Activated CD8-positive, alpha-beta T cell treated with anti-CD3 and anti-CD28 coated beads for 36 hours (primary cell): ENCODE data around the gene PNMA5. TPM values are rescaled to one million over a fixed set of nuclear protein-coding genes. Genes with fewer than 3 reads are reported as not detected.
"Not testable (repeated sequence)": the region's sequence is repeated elsewhere in the genome, so short reads cannot be mapped to it uniquely, and the experiment has no call there.

Experiments
- ATAC-seq: fragments of 200-7000 bp; cut with Tn5 transposase; one replicate; pipeline ENCODE4 v1.10.0; 2021; ENCODE audit warnings: mild to moderate bottlenecking, moderate library complexity
- CTCF ChIA-PET: fragments of 350-600 bp; sonication (Branson Sonifier 250); formaldehyde crosslinking; loops from one replicate; lab custom pipeline; 2021; ENCODE audit warnings: antibody characterized with exemption; lab: Charles Lee
- POLR2A ChIA-PET: fragments of 350-600 bp; sonication (Branson Sonifier 250); formaldehyde crosslinking; loops from one replicate; lab custom pipeline; 2021; ENCODE audit warnings: antibody characterized with exemption; lab: Charles Lee
- DNase-seq: peaks from one replicate; pipeline ENCODE4 v3.0.0-alpha.2; 2020
- H3K27ac Mint-ChIP-seq: one replicate; pipeline ENCODE4 v1.8.0; 2021; ENCODE audit warnings: mild to moderate bottlenecking, mixed read lengths
- H3K27me3 Mint-ChIP-seq: one replicate; pipeline ENCODE4 v1.8.0; 2021; ENCODE audit warnings: mixed read lengths
- H3K36me3 Mint-ChIP-seq: one replicate; pipeline ENCODE4 v1.8.0; 2021; ENCODE audit warnings: low read depth, mixed read lengths
- H3K4me1 Mint-ChIP-seq: one replicate; pipeline ENCODE4 v1.8.0; 2021; ENCODE audit warnings: low read depth, mixed read lengths
- H3K4me3 Mint-ChIP-seq: one replicate; pipeline ENCODE4 v1.8.0; 2021; ENCODE audit warnings: mild to moderate bottlenecking, moderate library complexity, mixed read lengths
- H3K9me3 Mint-ChIP-seq: one replicate; pipeline ENCODE4 v1.8.0; 2021; ENCODE audit warnings: mixed read lengths
- CTCF ChIP-seq: fragments of 200-600 bp; IDR thresholded peaks from one replicate; pipeline ENCODE4 v1.8.0; 2022; ENCODE audit warnings: antibody characterized with exemption, mild to moderate bottlenecking
- intact Hi-C: fragments of 100-400 bp; cut with micrococcal nuclease; formaldehyde crosslinking; loops from one replicate; pipeline ENCODE4 v1.10.0; 2022
- total RNA-seq, 2 experiments: library from RNA; stranded (reverse); gene quantifications; one replicate each; pipeline ENCODE4 v1.2.3, GENCODE V29; 2021

PNMA5 gene
- total RNA-seq = not detected

- POLR2A ChIA-PET = no interaction called here
- CTCF ChIA-PET = no interaction called here
- H3K36me3 Mint-ChIP-seq = no peaks in the 10 kb centered on the region
- H3K27ac Mint-ChIP-seq = no peak within 1 kb of the TSS
- no peaks in the 10 kb centered on the region for H3K4me1 Mint-ChIP-seq
- no peak for TF ChIP-seq CTCF
- intact Hi-C loops = no loop called here
- H3K27me3 Mint-ChIP-seq = no peaks in the 10 kb centered on the region
- DNase-seq (no peak), ATAC-seq (no peak)
- H3K9me3 Mint-ChIP-seq = no peaks in the 10 kb centered on the region
- H3K4me3 Mint-ChIP-seq = no peak within 1 kb of the TSS
Measured at GRCh38 chrX:152993933-152994332, at the start of gene PNMA5. PNMA5 (minus strand) TSS chrX:152994116; CDS start chrX:152991598, 2,518 bp downstream.

GRCh38 chrX:153032397-153033118 lies 38.6 kb upstream of the PNMA5 start:
- Mint-ChIP-seq H3K27me3 (no peaks in the 10 kb centered on the region), H3K36me3 (no peaks in the 10 kb centered on the region), H3K9me3 (no peaks in the 10 kb centered on the region), H3K4me1 (peaks cover 8% of the 10 kb centered on the region), H3K27ac (peak overlapping the region; percentile 90), H3K4me3 (peak overlapping the region; percentile 79)
- TF ChIP-seq CTCF = peak; percentile 76
- DNase-seq = peak; percentile 73
- peak; percentile 82 for ATAC-seq
- intact Hi-C loops = no loop called here
- ChIA-PET POLR2A (no interaction called here), CTCF (interaction anchor here (0.8 to 1.7 kb wide), 15 partner anchors 9 to 635 kb away, joined by 3 to 7 read pairs (median 4); no protein-coding TSS in a partner anchor)

GRCh38 chrX:153030801-153031200 lies 36.9 kb upstream of the PNMA5 start:
- DNase-seq (no peak), ATAC-seq (no peak)
- no peaks in the 10 kb centered on the region for H3K36me3 Mint-ChIP-seq
- H3K9me3 Mint-ChIP-seq = no peaks in the 10 kb centered on the region
- peaks cover 8% of the 10 kb centered on the region for H3K4me1 Mint-ChIP-seq
- H3K4me3 Mint-ChIP-seq = no peak overlapping the region
- no peaks in the 10 kb centered on the region for H3K27me3 Mint-ChIP-seq
- ChIA-PET CTCF (no interaction called here), POLR2A (no interaction called here)
- intact Hi-C loops = no loop called here
- TF ChIP-seq CTCF = no peak
- no peak overlapping the region for H3K27ac Mint-ChIP-seq

- Mint-ChIP-seq H3K4me3 (no peak overlapping the region), H3K36me3 (no peaks in the 10 kb centered on the region), H3K27me3 (no peaks in the 10 kb centered on the region), H3K27ac (no peak overlapping the region), H3K9me3 (no peaks in the 10 kb centered on the region), H3K4me1 (peaks cover 8% of the 10 kb centered on the region)
- ChIA-PET POLR2A (no interaction called here), CTCF (interaction anchor here (1.1 kb wide), 1 partner anchor 88 kb away, joined by 3 read pairs; no protein-coding TSS in a partner anchor)
- ATAC-seq (no peak), DNase-seq (no peak)
- intact Hi-C loops = no loop called here
- no peak for TF ChIP-seq CTCF
Measured at GRCh38 chrX:153029875-153030274, 36.0 kb upstream of the PNMA5 start.

- TF ChIP-seq CTCF = no peak
- no peak for ATAC-seq
- DNase-seq = no peak
- Mint-ChIP-seq H3K9me3 (no peaks in the 10 kb centered on the region), H3K27ac (no peak overlapping the region), H3K4me3 (no peak overlapping the region), H3K27me3 (no peaks in the 10 kb centered on the region), H3K4me1 (peaks cover 8% of the 10 kb centered on the region), H3K36me3 (no peaks in the 10 kb centered on the region)
- intact Hi-C loops = no loop called here
- ChIA-PET POLR2A (no interaction called here), CTCF (interaction anchor here (1.1 kb wide), 1 partner anchor 88 kb away, joined by 3 read pairs; no protein-coding TSS in a partner anchor)
Measured at GRCh38 chrX:153029162-153029561, 35.2 kb upstream of the PNMA5 start.

- not testable (repeated sequence) for ATAC-seq, DNase-seq
Measured at GRCh38 chrX:153028487-153028886, 34.6 kb upstream of the PNMA5 start.

GRCh38 chrX:153026501-153026900 lies 32.6 kb upstream of the PNMA5 start:
- intact Hi-C loops, H3K4me3 Mint-ChIP-seq, POLR2A ChIA-PET, H3K9me3 Mint-ChIP-seq, H3K36me3 Mint-ChIP-seq, H3K27ac Mint-ChIP-seq, H3K4me1 Mint-ChIP-seq, ATAC-seq, DNase-seq, H3K27me3 Mint-ChIP-seq: not testable (repeated sequence)
- CTCF ChIA-PET = interaction anchor here (1.1 kb wide), 1 partner anchor 85 kb away, joined by 3 read pairs; no protein-coding TSS in a partner anchor

More at GRCh38 chrX:153028487-153028886, 34.6 kb upstream of the PNMA5 start:
- POLR2A ChIA-PET, intact Hi-C loops, H3K27me3 Mint-ChIP-seq, H3K4me3 Mint-ChIP-seq, H3K4me1 Mint-ChIP-seq, H3K36me3 Mint-ChIP-seq, H3K27ac Mint-ChIP-seq, H3K9me3 Mint-ChIP-seq: not testable (repeated sequence)
- CTCF ChIA-PET = interaction anchor here (1.1 kb wide), 1 partner anchor 87 kb away, joined by 3 read pairs; no protein-coding TSS in a partner anchor
